PC-3 (cell line): ENCODE results near the gene SERPINE3. TPM values are rescaled to one million over a fixed set of nuclear protein-coding genes. Genes with fewer than 3 reads are reported as not detected.

Source experiments
- ATAC-seq: fragments of 200-7000 bp; cut with Tn5 transposase; 2 replicates; pipeline ENCODE4 v1.9.1; 2020; ENCODE audit warnings: mild to moderate bottlenecking, moderate library complexity
- BruUV-seq: library from RNA; stranded (reverse); fragments of 400-500 nt; replicated peaks from 2 replicates; lab custom pipeline; 2021; lab: Mats Ljungman, UMichigan
- CTCF ChIA-PET: fragments of 300-600 bp; sonication (Branson Sonifier 250); formaldehyde crosslinking; loops from one replicate; lab custom pipeline; 2022; ENCODE audit warnings: antibody characterized with exemption; lab: Charles Lee
- POLR2A ChIA-PET: fragments of 300-600 bp; sonication (Branson Sonifier 250); formaldehyde crosslinking; loops from one replicate; lab custom pipeline; 2022; ENCODE audit warnings: antibody characterized with exemption; ENCODE audit not compliant: unreplicated experiment; lab: Charles Lee
- DNase-seq: peaks from one replicate; pipeline ENCODE4 v3.0.0-alpha.2; 2015
- H2AFZ ChIP-seq: fragments of 300-600 bp; sonication (generic); 2 replicates; pipeline ENCODE4 v1.6.0; 2016; ENCODE audit warnings: antibody characterized with exemption, low read length
- H3F3A ChIP-seq: fragments of 300-600 bp; sonication (generic); one replicate; pipeline ENCODE4 v1.6.0; 2017; ENCODE audit warnings: antibody characterized with exemption, low read length, control low read depth, mild to moderate bottlenecking; ENCODE audit not compliant: unreplicated experiment
- H3K27ac ChIP-seq: fragments of 300-600 bp; sonication (generic); 2 replicates; pipeline ENCODE4 v1.5.1; 2016; ENCODE audit warnings: mild to moderate bottlenecking, low read length
- H3K27me3 ChIP-seq: fragments of 300-600 bp; sonication (generic); 2 replicates; pipeline ENCODE4 v1.6.1; 2016; ENCODE audit warnings: low read length, mixed read lengths
- H3K36me3 ChIP-seq: fragments of 300-600 bp; sonication (generic); 2 replicates; pipeline ENCODE4 v1.6.1; 2016; ENCODE audit warnings: low read depth, mixed run types, low read length, mixed read lengths
- H3K4me1 ChIP-seq: fragments of 300-600 bp; sonication (generic); 2 replicates; pipeline ENCODE4 v1.5.1; 2016; ENCODE audit warnings: low read length; ENCODE audit not compliant: insufficient read depth
- H3K4me2 ChIP-seq: fragments of 300-600 bp; sonication (generic); 2 replicates; pipeline ENCODE4 v1.6.0; 2016; ENCODE audit warnings: low read length
- H3K4me3 ChIP-seq: fragments of 300-600 bp; sonication (generic); 2 replicates; pipeline ENCODE4 v1.5.1; 2016; ENCODE audit warnings: mild to moderate bottlenecking, low read length, mixed read lengths
- H3K79me2 ChIP-seq: fragments of 300-600 bp; sonication (generic); 2 replicates; pipeline ENCODE4 v1.6.1; 2017; ENCODE audit warnings: low read length, mixed read lengths
- H3K9ac ChIP-seq: fragments of 300-600 bp; sonication (generic); 2 replicates; pipeline ENCODE4 v1.6.0; 2016; ENCODE audit warnings: mild to moderate bottlenecking, low read length
- H3K9me2 ChIP-seq: fragments of 300-600 bp; sonication (generic); replicated peaks from 2 replicates; pipeline ENCODE4 v1.6.1; 2016; ENCODE audit warnings: mixed run types, low read length, mixed read lengths
- H3K9me3 ChIP-seq: fragments of 300-600 bp; sonication (generic); 2 replicates; pipeline ENCODE4 v1.6.1; 2016; ENCODE audit warnings: low read length, mixed read lengths
- H4K20me1 ChIP-seq: fragments of 300-600 bp; sonication (generic); 2 replicates; pipeline ENCODE4 v1.6.1; 2016; ENCODE audit warnings: low read length, mixed read lengths
- CTCF ChIP-seq: fragments of 300-600 bp; sonication (generic); conservative IDR thresholded peaks from 2 replicates; pipeline ENCODE4 v1.5.1; 2017; ENCODE audit warnings: antibody characterized with exemption, low read depth, mild to moderate bottlenecking, low read length
- EZH2 ChIP-seq: fragments of 300-600 bp; sonication (generic); IDR thresholded peaks from one replicate; pipeline ENCODE4 v1.6.1; 2017; ENCODE audit warnings: antibody characterized with exemption, mild to moderate bottlenecking, low read length; ENCODE audit not compliant: unreplicated experiment
- EZH2phosphoT487 ChIP-seq: fragments of 300-600 bp; sonication (generic); IDR thresholded peaks from 2 replicates; pipeline ENCODE4 v1.6.1; 2018; ENCODE audit warnings: mild to moderate bottlenecking, antibody characterized with exemption, low read length, borderline replicate concordance
- intact Hi-C: fragments of 100-400 bp; cut with micrococcal nuclease; formaldehyde crosslinking; loops from 2 replicates; pipeline ENCODE4 v1.9.0; 2023
- total RNA-seq: library from RNA; depleted of rRNA; stranded (reverse); fragments of >200 nt; gene quantifications from 2 replicates; pipeline ENCODE4 v1.2.3, GENCODE V29; 2014

Gene SERPINE3
- total RNA-seq, 1 experiment from 2014 or later = not detected

- H3K4me1 ChIP-seq = no peaks in the 10 kb centered on the region
- H3K4me2 ChIP-seq = no peak overlapping the region
- H3K27ac ChIP-seq = no peak overlapping the region
- no peak overlapping the region for H3K9ac ChIP-seq
- DNase-seq = no peak
- H3K27me3 ChIP-seq = no peaks in the 10 kb centered on the region
- H3K79me2 ChIP-seq = peaks cover 74% of the 10 kb centered on the region
- H3K36me3 ChIP-seq = no peaks in the 10 kb centered on the region
- H3F3A ChIP-seq = no peaks in the 10 kb centered on the region
- H3K9me2 ChIP-seq = no peaks in the 10 kb centered on the region
- ChIA-PET CTCF (no interaction called here), POLR2A (no interaction called here)
- no peak for ATAC-seq
- BruUV-seq = no TSS peak
- TF ChIP-seq EZH2 (no peak), EZH2phosphoT487 (no peak), CTCF (no peak)
- H2AFZ ChIP-seq = no peak overlapping the region
- H3K9me3 ChIP-seq = no peaks in the 10 kb centered on the region
- no peak overlapping the region for H3K4me3 ChIP-seq
- intact Hi-C loops = no loop called here
- no peaks in the 10 kb centered on the region for H4K20me1 ChIP-seq
These were observed 56.9 kb downstream of the SERPINE3 start for GRCh38 chr13:51396352-51396751.

GRCh38 chr13:51397262-51397941, 57.9 kb downstream of the SERPINE3 start:
- peaks cover 77% of the 10 kb centered on the region for H3K79me2 ChIP-seq
- H3K9me3 ChIP-seq = no peaks in the 10 kb centered on the region
- no peak for TF ChIP-seq EZH2phosphoT487
- TF ChIP-seq CTCF = no peak
- no peak for TF ChIP-seq EZH2
- CTCF ChIA-PET = no interaction called here
- intact Hi-C loops = no loop called here
- DNase-seq (no peak), ATAC-seq (peak; percentile 63; the same call in 1 of the 2 replicates)
- H4K20me1 ChIP-seq = no peaks in the 10 kb centered on the region
- POLR2A ChIA-PET = interaction anchor here (0.6 to 0.7 kb wide), 2 partner anchors 302 to 362 kb away, joined by 3 to 4 read pairs; no protein-coding TSS in a partner anchor
- no peak overlapping the region for H3K9ac ChIP-seq
- no peak overlapping the region for H3K27ac ChIP-seq
- no TSS peak for BruUV-seq
- no peaks in the 10 kb centered on the region for H3K4me1 ChIP-seq
- H2AFZ ChIP-seq = no peak overlapping the region
- no peaks in the 10 kb centered on the region for H3K27me3 ChIP-seq
- H3K4me3 ChIP-seq = no peak overlapping the region
- H3K4me2 ChIP-seq = no peak overlapping the region
- no peaks in the 10 kb centered on the region for H3K9me2 ChIP-seq
- no peaks in the 10 kb centered on the region for H3K36me3 ChIP-seq
- no peaks in the 10 kb centered on the region for H3F3A ChIP-seq

- TF ChIP-seq EZH2 = no peak
- no peak for TF ChIP-seq CTCF
- TF ChIP-seq EZH2phosphoT487 = no peak
- Histone ChIP-seq H3F3A (no peaks in the 10 kb centered on the region), H3K9me3 (no peaks in the 10 kb centered on the region), H3K9me2 (no peaks in the 10 kb centered on the region), H3K79me2 (peaks cover 95% of the 10 kb centered on the region), H3K27ac (no peak overlapping the region), H3K9ac (no peak overlapping the region), H4K20me1 (peaks cover 3% of the 10 kb centered on the region; the same call in 1 of the 2 replicates), H3K27me3 (no peaks in the 10 kb centered on the region), H2AFZ (no peak overlapping the region), H3K36me3 (0 out of 2 replicates have a peak, but pooled peaks cover 2% of the 10 kb centered on the region), H3K4me2 (no peak overlapping the region), H3K4me3 (no peak overlapping the region), H3K4me1 (no peaks in the 10 kb centered on the region)
- DNase-seq = no peak
- POLR2A ChIA-PET = no interaction called here
- intact Hi-C loops = no loop called here
- no peak for ATAC-seq
- CTCF ChIA-PET = no interaction called here
- no TSS peak for BruUV-seq
These were observed 65.7 kb downstream of the SERPINE3 start for GRCh38 chr13:51405176-51405575.
